ENCODE data around the gene RNF167. TPM values are rescaled to one million over a fixed set of nuclear protein-coding genes. Genes with fewer than 3 reads are reported as not detected.

Gene RNF167
- polyA plus RNA-seq, 10 donors: 61.9 to 77.7 (median 68.3) TPM

GRCh38 chr17:4972752-4973151 lies 32.7 kb downstream of the RNF167 start:
- DNase-seq: no peak

- DNase-seq: no peak
Measured at GRCh38 chr17:4973256-4974114, 33.4 kb downstream of the RNF167 start.

- DNase-seq: no peak
Measured at GRCh38 chr17:4974115-4974670, 34.1 kb downstream of the RNF167 start.

- no peak for DNase-seq
Measured at GRCh38 chr17:4978726-4979125, 38.7 kb downstream of the RNF167 start.

- peak in 2 of 3 donors; percentile 66 to 80 for DNase-seq
Measured at GRCh38 chr17:4980644-4981216, 40.7 kb downstream of the RNF167 start.

GRCh38 chr17:4982305-4982704 lies 42.2 kb downstream of the RNF167 start:
- DNase-seq: no peak

- DNase-seq: no peak
Measured at GRCh38 chr17:4986403-4986802, 46.3 kb downstream of the RNF167 start.

- peak; percentile 81 to 96 (median 87) for DNase-seq
Measured at GRCh38 chr17:4986951-4987766, 47.1 kb downstream of the RNF167 start, which contains the start of gene CAMTA2. CAMTA2 (minus strand) TSS chr17:4987675; CDS start chr17:4986222, 1,453 bp downstream.

GRCh38 chr17:4987767-4988567 lies 47.9 kb downstream of the RNF167 start:
- DNase-seq: peak in 2 of 3 donors; percentile 36 to 80

- no peak for DNase-seq
Measured at GRCh38 chr17:4994081-4994595, 54.1 kb downstream of the RNF167 start.

Other genes with a start within 250 kb of the RNF167 start
- 10 to 100 TPM; 26.8 to 34.6 (median 31.6) TPM for gene PELP1, start 236.1 kb upstream of the RNF167 start, polyA plus RNA-seq (ENCODE audit: insufficient read length in 10 of 10)
- 10 to 100 TPM; 17.8 to 25.8 (median 20.3) TPM for gene ARRB2, start 229.6 kb upstream of the RNF167 start, polyA plus RNA-seq (ENCODE audit: insufficient read length in 10 of 10)
- gene MED11, start 208.8 kb upstream of the RNF167 start, polyA plus RNA-seq (ENCODE audit: insufficient read length in 10 of 10): 10 to 100 TPM; 13.4 to 17.4 (median 15.8) TPM
- under 1 TPM; 0.19 to 0.52 (median 0.30) TPM for gene ZMYND15, start 200.4 kb upstream of the RNF167 start, polyA plus RNA-seq (ENCODE audit: insufficient read length in 10 of 10)
- 1 to 10 TPM; 3.2 to 6.0 (median 5.2) TPM for gene CXCL16, start 200.3 kb upstream of the RNF167 start, polyA plus RNA-seq (ENCODE audit: insufficient read length in 10 of 10)
- not detected for gene TM4SF5, start 168.4 kb upstream of the RNF167 start, polyA plus RNA-seq (ENCODE audit: insufficient read length in 10 of 10)
- 1 to 10 TPM; 3.9 to 8.3 (median 5.8) TPM for gene VMO1, start 153.9 kb upstream of the RNF167 start, polyA plus RNA-seq (ENCODE audit: insufficient read length in 10 of 10)
- under 1 TPM in 9 of 10 donors, not detected in 1; 0.40 to 0.79 (median 0.56) TPM for gene GLTPD2, start 151.3 kb upstream of the RNF167 start, polyA plus RNA-seq (ENCODE audit: insufficient read length in 10 of 10)
- gene PSMB6, start 144.1 kb upstream of the RNF167 start, polyA plus RNA-seq (ENCODE audit: insufficient read length in 10 of 10): 100 to 1,000 TPM in 4 of 10 donors, 10 to 100 TPM in 6; 88.8 to 107 (median 96.2) TPM
- 10 to 100 TPM; 15.4 to 35.0 (median 24.6) TPM for gene PLD2, start 133.1 kb upstream of the RNF167 start, polyA plus RNA-seq (ENCODE audit: insufficient read length in 10 of 10)
- gene MINK1, start 106.9 kb upstream of the RNF167 start, polyA plus RNA-seq (ENCODE audit: insufficient read length in 10 of 10): 10 to 100 TPM; 24.8 to 47.0 (median 30.4) TPM
- 1 to 10 TPM in 8 of 10 donors, under 1 TPM in 2; 0.67 to 2.1 (median 1.4) TPM for gene C17orf107, start 40.7 kb upstream of the RNF167 start, polyA plus RNA-seq (ENCODE audit: insufficient read length in 10 of 10)
- 1 to 10 TPM in 8 of 10 donors, under 1 TPM in 2; 0.67 to 5.5 (median 1.7) TPM for gene CHRNE, start 37.2 kb upstream of the RNF167 start, polyA plus RNA-seq (ENCODE audit: insufficient read length in 10 of 10)
- gene GP1BA, start 8.0 kb upstream of the RNF167 start, polyA plus RNA-seq (ENCODE audit: insufficient read length in 10 of 10): 1 to 10 TPM in 4 of 10 donors, under 1 TPM in 6; 0.58 to 1.7 (median 0.81) TPM
- 10 to 100 TPM; 41.8 to 58.0 (median 49.9) TPM for gene SLC25A11, start 222 bp upstream of the RNF167 start, polyA plus RNA-seq (ENCODE audit: insufficient read length in 10 of 10)
- 100 to 1,000 TPM; 282 to 440 (median 354) TPM for gene PFN1, start 8.3 kb downstream of the RNF167 start, polyA plus RNA-seq (ENCODE audit: insufficient read length in 10 of 10)
- 1,000 to 10,000 TPM in 9 of 10 donors, 100 to 1,000 TPM in 1; 770 to 2,512 (median 1,687) TPM for gene ENO3, start 10.9 kb downstream of the RNF167 start, polyA plus RNA-seq (ENCODE audit: insufficient read length in 10 of 10)
- 100 to 1,000 TPM in 2 of 10 donors, 10 to 100 TPM in 8; 78.8 to 113 (median 81.3) TPM for gene SPAG7, start 27.5 kb downstream of the RNF167 start, polyA plus RNA-seq (ENCODE audit: insufficient read length in 10 of 10)
- 10 to 100 TPM; 14.6 to 33.9 (median 21.6) TPM for gene CAMTA2, start 47.4 kb downstream of the RNF167 start, polyA plus RNA-seq (ENCODE audit: insufficient read length in 10 of 10)
- 1 to 10 TPM; 3.0 to 6.9 (median 4.2) TPM for gene INCA1, start 57.3 kb downstream of the RNF167 start, polyA plus RNA-seq (ENCODE audit: insufficient read length in 10 of 10)
- 100 to 1,000 TPM in 5 of 10 donors, 10 to 100 TPM in 5; 74.9 to 113 (median 100) TPM for gene KIF1C, start 57.7 kb downstream of the RNF167 start, polyA plus RNA-seq (ENCODE audit: insufficient read length in 10 of 10)
- under 1 TPM in 8 of 10 donors, not detected in 2; 0.07 to 0.28 (median 0.15) TPM for gene SLC52A1, start 95.2 kb downstream of the RNF167 start, polyA plus RNA-seq (ENCODE audit: insufficient read length in 10 of 10)
- 10 to 100 TPM in 7 of 10 donors, 1 to 10 TPM in 3; 8.2 to 14.2 (median 10.8) TPM for gene ZFP3, start 138.2 kb downstream of the RNF167 start, polyA plus RNA-seq (ENCODE audit: insufficient read length in 10 of 10)
- 10 to 100 TPM in 8 of 10 donors, 1 to 10 TPM in 2; 8.6 to 33.3 (median 10.7) TPM for gene ZNF232, start 171.6 kb downstream of the RNF167 start, polyA plus RNA-seq (ENCODE audit: insufficient read length in 10 of 10)
- gene USP6, start 175.8 kb downstream of the RNF167 start, polyA plus RNA-seq (ENCODE audit: insufficient read length in 10 of 10): 10 to 100 TPM in 5 of 10 donors, 1 to 10 TPM in 5; 5.1 to 38.9 (median 10.5) TPM

Measured in muscle of back (tissue), 11 donors.